CD4-positive, alpha-beta T cell treated with Interleukin-6 at 100 ng/mL for 8 hours (primary cell): ENCODE results near the gene C17orf50.
A peak's percentile ranks its signal among the peaks of the same experiment; 100 is the strongest.

ENCODE experiments used
- DNase-seq: peaks from one replicate; pipeline ENCODE4 v3.0.0-alpha.2; 2020; ENCODE audit warnings: mixed read lengths, low spot score

C17orf50 gene

GRCh38 chr17:35752945-35753764 lies 7.5 kb upstream of the C17orf50 start, which contains the start of gene GAS2L2:
Gene GAS2L2, minus strand, starts transcription at chr17:35753239. Its CDS starts 389 bp downstream, at chr17:35752850.
- DNase-seq = no peak

- no peak for DNase-seq
Measured at GRCh38 chr17:35757243-35757642, 3.4 kb upstream of the C17orf50 start.

GRCh38 chr17:35761601-35762000 lies 914 bp downstream of the C17orf50 start:
- DNase-seq = no peak

- DNase-seq = no peak
Measured at GRCh38 chr17:35763767-35764122, 3.1 kb downstream of the C17orf50 start.

- peak; percentile 87 for DNase-seq
Measured at GRCh38 chr17:35764123-35764991, 3.7 kb downstream of the C17orf50 start.

GRCh38 chr17:35765086-35765710 lies 4.5 kb downstream of the C17orf50 start:
- no peak for DNase-seq

- DNase-seq = no peak
Measured at GRCh38 chr17:35765756-35766488, 5.2 kb downstream of the C17orf50 start.

- DNase-seq = no peak
Measured at GRCh38 chr17:35766489-35766877, 5.8 kb downstream of the C17orf50 start.

GRCh38 chr17:35766903-35767510 lies 6.3 kb downstream of the C17orf50 start:
- peak; percentile 23 for DNase-seq

- no peak for DNase-seq
Measured at GRCh38 chr17:35768797-35769196, 8.1 kb downstream of the C17orf50 start.

GRCh38 chr17:35769895-35770486 lies 9.3 kb downstream of the C17orf50 start:
- DNase-seq = no peak

- DNase-seq = no peak
Measured at GRCh38 chr17:35773129-35773528, 12.4 kb downstream of the C17orf50 start.

- DNase-seq = no peak
Measured at GRCh38 chr17:35773679-35774425, 13.2 kb downstream of the C17orf50 start.

GRCh38 chr17:35774499-35774898 lies 13.8 kb downstream of the C17orf50 start:
- DNase-seq = no peak

GRCh38 chr17:35775039-35775438 lies 14.4 kb downstream of the C17orf50 start:
- DNase-seq = no peak

- no peak for DNase-seq
Measured at GRCh38 chr17:35775583-35775982, 14.9 kb downstream of the C17orf50 start.

GRCh38 chr17:35778641-35779196 lies 18.0 kb downstream of the C17orf50 start:
- no peak for DNase-seq

- no peak for DNase-seq
Measured at GRCh38 chr17:35780950-35781349, 20.3 kb downstream of the C17orf50 start.

GRCh38 chr17:35784895-35785294 lies 24.2 kb downstream of the C17orf50 start:
- no peak for DNase-seq

- no peak for DNase-seq
Measured at GRCh38 chr17:35786941-35787432, 26.3 kb downstream of the C17orf50 start.
